Glomerular endothelial cell (primary cell): ENCODE data around the gene ALPG. TPM values are rescaled to one million over a fixed set of nuclear protein-coding genes. Genes with fewer than 3 reads are reported as not detected.

Experiments
- DNase-seq: peaks from one replicate; pipeline ENCODE4 v3.0.0-alpha.2; 2011; ENCODE audit warnings: low read depth, low spot score; ENCODE audit errors: extremely low read depth
- total RNA-seq: library from RNA; depleted of rRNA; stranded (reverse); fragments of >200 nt; gene quantifications from 2 replicates; pipeline ENCODE4 v1.2.3, GENCODE V29; 2015

The ALPG gene
- total RNA-seq, 1 donor from 2014 or later = not detected

GRCh38 chr2:232456296-232457120 is 49.9 kb downstream of the ALPG start:
- no peak for DNase-seq

GRCh38 chr2:232457121-232458011 is 50.7 kb downstream of the ALPG start:
- DNase-seq = no peak

- no peak for DNase-seq
Measured at GRCh38 chr2:232458051-232458660, 51.5 kb downstream of the ALPG start.

DNA sequence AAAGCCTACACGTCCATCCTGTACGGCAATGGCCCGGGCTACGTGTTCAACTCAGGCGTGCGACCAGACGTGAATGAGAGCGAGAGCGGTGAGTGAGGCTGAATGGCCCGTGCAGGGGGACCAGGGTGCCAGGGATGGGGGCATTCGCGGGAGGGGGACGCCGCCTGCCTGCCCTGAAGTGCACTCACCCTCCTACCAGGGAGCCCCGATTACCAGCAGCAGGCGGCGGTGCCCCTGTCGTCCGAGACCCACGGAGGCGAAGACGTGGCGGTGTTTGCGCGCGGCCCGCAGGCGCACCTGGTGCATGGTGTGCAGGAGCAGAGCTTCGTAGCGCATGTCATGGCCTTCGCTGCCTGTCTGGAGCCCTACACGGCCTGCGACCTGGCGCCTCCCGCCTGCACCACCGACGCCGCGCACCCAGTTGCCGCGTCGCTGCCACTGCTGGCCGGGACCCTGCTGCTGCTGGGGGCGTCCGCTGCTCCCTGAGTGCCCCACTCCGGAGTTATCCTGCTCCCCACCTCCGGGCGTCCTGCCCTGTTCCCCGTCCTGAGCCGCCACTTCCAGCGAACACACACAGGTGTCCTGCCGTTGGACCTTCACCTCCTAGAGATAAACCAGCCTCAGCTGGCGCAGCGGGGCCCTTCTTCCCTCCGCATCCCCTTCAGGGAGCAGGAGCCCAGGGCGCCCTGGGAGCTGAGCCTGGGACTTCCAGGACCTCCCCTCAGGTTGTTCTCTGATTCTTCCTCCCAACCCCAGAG is 52.2 kb downstream of the ALPG start:
- no peak for DNase-seq

DNA sequence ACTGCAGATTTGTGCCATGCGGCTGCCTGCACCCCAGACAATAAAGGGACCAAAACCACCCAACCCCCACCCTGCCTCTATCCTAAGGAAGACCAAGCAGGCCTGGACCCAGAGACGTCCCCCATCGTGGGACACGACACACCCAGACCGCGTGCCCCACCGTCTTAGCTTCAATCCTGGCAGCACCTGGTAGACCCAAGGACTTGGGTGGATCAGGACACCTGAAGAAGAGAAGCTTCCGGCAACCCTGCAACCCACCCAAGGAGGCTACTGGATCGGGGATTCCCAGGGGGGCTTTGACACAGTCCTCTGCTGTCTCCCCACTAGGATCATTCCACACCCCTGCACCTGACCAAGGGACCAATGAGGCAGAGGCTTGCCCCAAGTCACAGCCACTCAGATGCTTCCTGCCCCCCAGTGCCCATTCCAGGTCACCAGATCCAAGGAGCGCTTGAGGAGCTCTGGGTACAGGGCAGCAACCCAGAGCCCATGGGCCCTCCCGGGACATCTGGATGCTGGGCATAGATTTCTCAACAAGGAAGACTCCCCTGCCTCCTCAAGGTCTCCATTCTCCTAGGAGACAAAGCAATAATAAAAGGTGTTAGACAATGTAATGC is 52.9 kb downstream of the ALPG start:
- DNase-seq = no peak

- no peak for DNase-seq
Measured at GRCh38 chr2:232460171-232460570, 53.5 kb downstream of the ALPG start.

Other genes with a start within 250 kb of the ALPG start
- gene ALPP, start 28.1 kb upstream of the ALPG start, total RNA-seq = not detected in 2 replicates
- not detected in 2 replicates for gene ALPI, start 49.3 kb downstream of the ALPG start, total RNA-seq
- gene ECEL1, start 81.0 kb downstream of the ALPG start, total RNA-seq = not detected in 2 replicates
- gene PRSS56, start 113.5 kb downstream of the ALPG start, total RNA-seq = not detected in 2 replicates
- not detected in 2 replicates for gene CHRND, start 119.3 kb downstream of the ALPG start, total RNA-seq
- gene CHRNG, start 132.8 kb downstream of the ALPG start, total RNA-seq = not detected in 2 replicates
- 2.4 and 3.8 TPM in 2 replicates for gene TIGD1, start 143.7 kb downstream of the ALPG start, total RNA-seq
- gene EIF4E2, start 143.8 kb downstream of the ALPG start, total RNA-seq = 82.7 and 91.4 TPM in 2 replicates
- 1.6 and 1.9 TPM in 2 replicates for gene EFHD1, start 226.8 kb downstream of the ALPG start, total RNA-seq